ENCODE measurements around the gene MS4A6E. TPM values are rescaled to one million over a fixed set of nuclear protein-coding genes. Genes with fewer than 3 reads are reported as not detected.

MS4A6E gene
- total and polyA plus RNA-seq, 2 of the 8 experiments (the other 6 are each of a cell fraction or from before 2014, with no cell fraction given) = not detected

DNA sequence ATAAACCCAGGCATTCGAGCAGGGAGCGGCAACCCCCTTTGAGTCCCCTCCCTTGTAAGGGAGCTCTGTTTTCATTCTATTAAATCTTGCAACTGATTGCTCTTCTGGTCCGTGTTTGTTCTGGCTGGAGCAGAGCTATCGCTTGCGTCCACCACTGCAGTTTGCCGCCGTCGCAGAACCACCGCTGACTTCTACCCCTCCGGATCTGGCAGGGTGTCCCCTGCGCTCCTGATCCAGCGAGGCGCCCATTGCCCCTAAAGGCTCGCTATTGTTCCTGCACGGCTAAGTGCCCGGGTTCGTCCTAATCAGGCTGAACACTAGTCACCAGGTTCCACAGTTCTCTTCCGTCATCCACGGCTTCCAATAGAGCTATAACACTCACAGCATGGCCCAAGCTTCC lies 40.8 kb downstream of the MS4A6E start (continued):
- TF ChIP-seq, protein P1, sequence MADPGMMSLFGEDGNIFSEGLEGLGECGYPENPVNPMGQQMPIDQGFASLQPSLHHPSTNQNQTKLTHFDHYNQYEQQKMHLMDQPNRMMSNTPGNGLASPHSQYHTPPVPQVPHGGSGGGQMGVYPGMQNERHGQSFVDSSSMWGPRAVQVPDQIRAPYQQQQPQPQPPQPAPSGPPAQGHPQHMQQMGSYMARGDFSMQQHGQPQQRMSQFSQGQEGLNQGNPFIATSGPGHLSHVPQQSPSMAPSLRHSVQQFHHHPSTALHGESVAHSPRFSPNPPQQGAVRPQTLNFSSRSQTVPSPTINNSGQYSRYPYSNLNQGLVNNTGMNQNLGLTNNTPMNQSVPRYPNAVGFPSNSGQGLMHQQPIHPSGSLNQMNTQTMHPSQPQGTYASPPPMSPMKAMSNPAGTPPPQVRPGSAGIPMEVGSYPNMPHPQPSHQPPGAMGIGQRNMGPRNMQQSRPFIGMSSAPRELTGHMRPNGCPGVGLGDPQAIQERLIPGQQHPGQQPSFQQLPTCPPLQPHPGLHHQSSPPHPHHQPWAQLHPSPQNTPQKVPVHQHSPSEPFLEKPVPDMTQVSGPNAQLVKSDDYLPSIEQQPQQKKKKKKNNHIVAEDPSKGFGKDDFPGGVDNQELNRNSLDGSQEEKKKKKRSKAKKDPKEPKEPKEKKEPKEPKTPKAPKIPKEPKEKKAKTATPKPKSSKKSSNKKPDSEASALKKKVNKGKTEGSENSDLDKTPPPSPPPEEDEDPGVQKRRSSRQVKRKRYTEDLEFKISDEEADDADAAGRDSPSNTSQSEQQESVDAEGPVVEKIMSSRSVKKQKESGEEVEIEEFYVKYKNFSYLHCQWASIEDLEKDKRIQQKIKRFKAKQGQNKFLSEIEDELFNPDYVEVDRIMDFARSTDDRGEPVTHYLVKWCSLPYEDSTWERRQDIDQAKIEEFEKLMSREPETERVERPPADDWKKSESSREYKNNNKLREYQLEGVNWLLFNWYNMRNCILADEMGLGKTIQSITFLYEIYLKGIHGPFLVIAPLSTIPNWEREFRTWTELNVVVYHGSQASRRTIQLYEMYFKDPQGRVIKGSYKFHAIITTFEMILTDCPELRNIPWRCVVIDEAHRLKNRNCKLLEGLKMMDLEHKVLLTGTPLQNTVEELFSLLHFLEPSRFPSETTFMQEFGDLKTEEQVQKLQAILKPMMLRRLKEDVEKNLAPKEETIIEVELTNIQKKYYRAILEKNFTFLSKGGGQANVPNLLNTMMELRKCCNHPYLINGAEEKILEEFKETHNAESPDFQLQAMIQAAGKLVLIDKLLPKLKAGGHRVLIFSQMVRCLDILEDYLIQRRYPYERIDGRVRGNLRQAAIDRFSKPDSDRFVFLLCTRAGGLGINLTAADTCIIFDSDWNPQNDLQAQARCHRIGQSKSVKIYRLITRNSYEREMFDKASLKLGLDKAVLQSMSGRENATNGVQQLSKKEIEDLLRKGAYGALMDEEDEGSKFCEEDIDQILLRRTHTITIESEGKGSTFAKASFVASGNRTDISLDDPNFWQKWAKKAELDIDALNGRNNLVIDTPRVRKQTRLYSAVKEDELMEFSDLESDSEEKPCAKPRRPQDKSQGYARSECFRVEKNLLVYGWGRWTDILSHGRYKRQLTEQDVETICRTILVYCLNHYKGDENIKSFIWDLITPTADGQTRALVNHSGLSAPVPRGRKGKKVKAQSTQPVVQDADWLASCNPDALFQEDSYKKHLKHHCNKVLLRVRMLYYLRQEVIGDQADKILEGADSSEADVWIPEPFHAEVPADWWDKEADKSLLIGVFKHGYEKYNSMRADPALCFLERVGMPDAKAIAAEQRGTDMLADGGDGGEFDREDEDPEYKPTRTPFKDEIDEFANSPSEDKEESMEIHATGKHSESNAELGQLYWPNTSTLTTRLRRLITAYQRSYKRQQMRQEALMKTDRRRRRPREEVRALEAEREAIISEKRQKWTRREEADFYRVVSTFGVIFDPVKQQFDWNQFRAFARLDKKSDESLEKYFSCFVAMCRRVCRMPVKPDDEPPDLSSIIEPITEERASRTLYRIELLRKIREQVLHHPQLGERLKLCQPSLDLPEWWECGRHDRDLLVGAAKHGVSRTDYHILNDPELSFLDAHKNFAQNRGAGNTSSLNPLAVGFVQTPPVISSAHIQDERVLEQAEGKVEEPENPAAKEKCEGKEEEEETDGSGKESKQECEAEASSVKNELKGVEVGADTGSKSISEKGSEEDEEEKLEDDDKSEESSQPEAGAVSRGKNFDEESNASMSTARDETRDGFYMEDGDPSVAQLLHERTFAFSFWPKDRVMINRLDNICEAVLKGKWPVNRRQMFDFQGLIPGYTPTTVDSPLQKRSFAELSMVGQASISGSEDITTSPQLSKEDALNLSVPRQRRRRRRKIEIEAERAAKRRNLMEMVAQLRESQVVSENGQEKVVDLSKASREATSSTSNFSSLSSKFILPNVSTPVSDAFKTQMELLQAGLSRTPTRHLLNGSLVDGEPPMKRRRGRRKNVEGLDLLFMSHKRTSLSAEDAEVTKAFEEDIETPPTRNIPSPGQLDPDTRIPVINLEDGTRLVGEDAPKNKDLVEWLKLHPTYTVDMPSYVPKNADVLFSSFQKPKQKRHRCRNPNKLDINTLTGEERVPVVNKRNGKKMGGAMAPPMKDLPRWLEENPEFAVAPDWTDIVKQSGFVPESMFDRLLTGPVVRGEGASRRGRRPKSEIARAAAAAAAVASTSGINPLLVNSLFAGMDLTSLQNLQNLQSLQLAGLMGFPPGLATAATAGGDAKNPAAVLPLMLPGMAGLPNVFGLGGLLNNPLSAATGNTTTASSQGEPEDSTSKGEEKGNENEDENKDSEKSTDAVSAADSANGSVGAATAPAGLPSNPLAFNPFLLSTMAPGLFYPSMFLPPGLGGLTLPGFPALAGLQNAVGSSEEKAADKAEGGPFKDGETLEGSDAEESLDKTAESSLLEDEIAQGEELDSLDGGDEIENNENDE (IDR thresholded peaks at IDR 0.05; ENCODE audit: insufficient replicate concordance, low read length) = no peak
- no peak for TF ChIP-seq KDM5A (IDR thresholded peaks at IDR 0.05; ENCODE audit: low read length)

Measured in H1 (cell line).